Effector memory CD4-positive, alpha-beta T cell (primary cell): ENCODE data around the gene CCN5.

ENCODE experiments used
- DNase-seq, 3 donors: peaks; one replicate each; pipeline ENCODE4 v3.0.0-alpha.2; 2020
- H3K27ac ChIP-seq: 2 replicates; pipeline ENCODE4 v1.7.0; 2013; ENCODE audit warnings: mild to moderate bottlenecking, low read length, moderate library complexity; ENCODE audit not compliant: insufficient read depth, poor library complexity, severe bottlenecking
- H3K27me3 ChIP-seq: replicated peaks from 2 replicates; pipeline ENCODE4 v1.7.0; 2013; ENCODE audit warnings: mild to moderate bottlenecking, low read length; ENCODE audit not compliant: insufficient read depth, control insufficient read depth, poor library complexity, severe bottlenecking
- H3K36me3 ChIP-seq: 2 replicates; pipeline ENCODE4 v1.7.0; 2013; ENCODE audit warnings: mild to moderate bottlenecking, low read length, moderate library complexity; ENCODE audit not compliant: control insufficient read depth, insufficient read depth
- H3K4me1 ChIP-seq: 2 replicates; pipeline ENCODE4 v1.7.0; 2013; ENCODE audit warnings: low read length, mild to moderate bottlenecking; ENCODE audit not compliant: control insufficient read depth, insufficient read depth, poor library complexity, severe bottlenecking
- H3K4me3 ChIP-seq: 2 replicates; pipeline ENCODE4 v1.7.0; 2013; ENCODE audit warnings: low read length, low read depth, mild to moderate bottlenecking; ENCODE audit not compliant: insufficient read depth, poor library complexity, severe bottlenecking
- H3K9me3 ChIP-seq: 2 replicates; pipeline ENCODE4 v1.7.0; 2013; ENCODE audit warnings: mild to moderate bottlenecking, low read length, moderate library complexity; ENCODE audit not compliant: control insufficient read depth

The CCN5 gene

DNA sequence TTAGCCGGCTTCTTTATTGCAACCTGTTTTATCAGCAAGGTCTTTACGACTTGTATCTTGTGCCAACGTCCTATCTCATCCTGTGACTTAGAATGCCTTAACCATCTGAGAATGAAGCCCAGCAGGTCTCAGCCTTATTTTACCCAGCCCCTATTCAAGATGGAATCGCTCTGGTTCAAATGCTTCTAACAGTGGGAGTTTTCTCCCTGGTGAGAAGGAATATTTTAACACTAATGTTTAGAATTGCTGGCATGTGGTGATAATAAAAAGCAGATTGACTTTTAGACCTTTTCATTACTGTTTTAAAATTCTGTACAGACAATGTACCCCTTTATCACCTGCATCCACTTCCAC lies 20.6 kb downstream of the CCN5 start:
- DNase-seq: no peak
- Histone ChIP-seq H3K27me3 (no peaks in the 10 kb centered on the region), H3K9me3 (no peaks in the 10 kb centered on the region), H3K27ac (no peak overlapping the region), H3K4me3 (no peak overlapping the region), H3K36me3 (no peaks in the 10 kb centered on the region), H3K4me1 (no peaks in the 10 kb centered on the region)

GRCh38 chr20:44736170-44737021 lies 21.2 kb downstream of the CCN5 start:
- Histone ChIP-seq H3K36me3 (no peaks in the 10 kb centered on the region), H3K4me1 (no peaks in the 10 kb centered on the region), H3K27me3 (no peaks in the 10 kb centered on the region), H3K27ac (no peak overlapping the region), H3K9me3 (no peaks in the 10 kb centered on the region), H3K4me3 (no peak overlapping the region)
- no peak for DNase-seq

GRCh38 chr20:44737116-44737515 lies 21.9 kb downstream of the CCN5 start:
- no peaks in the 10 kb centered on the region for H3K36me3 ChIP-seq
- H3K9me3 ChIP-seq: no peaks in the 10 kb centered on the region
- no peak overlapping the region for H3K27ac ChIP-seq
- no peaks in the 10 kb centered on the region for H3K27me3 ChIP-seq
- no peak overlapping the region for H3K4me3 ChIP-seq
- no peaks in the 10 kb centered on the region for H3K4me1 ChIP-seq
- no peak for DNase-seq

- Histone ChIP-seq H3K27me3 (no peaks in the 10 kb centered on the region), H3K27ac (no peak overlapping the region), H3K9me3 (no peaks in the 10 kb centered on the region), H3K4me3 (no peak overlapping the region), H3K36me3 (no peaks in the 10 kb centered on the region), H3K4me1 (no peaks in the 10 kb centered on the region)
- DNase-seq: peak in 2 of 3 donors; percentile 7 to 11
Measured at GRCh38 chr20:44738813-44739477, 23.8 kb downstream of the CCN5 start.

GRCh38 chr20:44739942-44740341 lies 24.8 kb downstream of the CCN5 start:
- DNase-seq: no peak
- no peaks in the 10 kb centered on the region for H3K36me3 ChIP-seq
- H3K9me3 ChIP-seq: no peaks in the 10 kb centered on the region
- no peak overlapping the region for H3K27ac ChIP-seq
- H3K4me3 ChIP-seq: no peak overlapping the region
- H3K27me3 ChIP-seq: no peaks in the 10 kb centered on the region
- no peaks in the 10 kb centered on the region for H3K4me1 ChIP-seq

DNA sequence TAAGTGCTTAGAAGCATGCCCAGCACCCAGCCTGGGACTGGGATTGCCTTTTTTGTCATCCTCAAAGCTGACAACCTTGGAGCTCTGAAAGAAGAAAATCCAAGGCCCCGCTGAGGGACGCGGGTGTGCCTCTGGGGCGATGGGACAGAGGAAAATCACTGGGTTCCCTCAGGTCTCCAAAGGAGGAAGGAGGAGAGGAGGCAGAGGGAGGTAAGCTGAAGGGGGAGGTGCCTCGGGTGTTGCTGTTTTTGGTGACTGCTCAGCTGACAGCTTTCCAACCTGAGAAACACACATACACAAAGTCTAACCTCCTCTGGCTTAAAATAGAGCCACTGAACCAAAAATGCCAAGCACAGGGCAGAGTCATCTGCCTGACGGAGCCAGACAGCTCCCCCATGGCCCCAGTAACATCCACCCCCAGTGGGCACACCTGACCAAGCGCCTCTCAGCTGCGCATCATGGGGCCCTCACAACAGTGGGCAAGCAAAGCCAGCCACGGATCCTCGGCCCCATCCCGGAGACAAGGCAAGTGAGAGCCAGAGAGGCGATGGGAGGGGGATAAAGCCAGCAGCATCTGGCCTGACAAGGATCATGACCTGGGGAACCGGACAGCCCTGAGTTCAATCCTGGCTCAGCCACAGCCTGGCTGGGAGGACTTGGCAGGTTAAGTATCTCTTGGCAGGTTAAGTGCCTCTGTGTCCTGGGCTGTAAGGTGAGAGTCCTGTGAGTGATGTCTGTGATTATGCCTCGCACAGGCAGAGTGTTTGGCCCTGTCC lies 27.3 kb downstream of the CCN5 start:
- peaks cover 4% of the 10 kb centered on the region for H3K4me1 ChIP-seq
- no peak overlapping the region for H3K4me3 ChIP-seq
- DNase-seq: no peak
- no peaks in the 10 kb centered on the region for H3K9me3 ChIP-seq
- no peaks in the 10 kb centered on the region for H3K36me3 ChIP-seq
- peaks cover 9% of the 10 kb centered on the region for H3K27me3 ChIP-seq
- no peak overlapping the region for H3K27ac ChIP-seq

- H3K9me3 ChIP-seq: no peaks in the 10 kb centered on the region
- H3K27me3 ChIP-seq: peaks cover 9% of the 10 kb centered on the region
- no peaks in the 10 kb centered on the region for H3K36me3 ChIP-seq
- H3K4me1 ChIP-seq: peaks cover 4% of the 10 kb centered on the region
- H3K4me3 ChIP-seq: no peak overlapping the region
- H3K27ac ChIP-seq: no peak overlapping the region
- no peak for DNase-seq
Measured at GRCh38 chr20:44743080-44743701, 28.0 kb downstream of the CCN5 start.

DNA sequence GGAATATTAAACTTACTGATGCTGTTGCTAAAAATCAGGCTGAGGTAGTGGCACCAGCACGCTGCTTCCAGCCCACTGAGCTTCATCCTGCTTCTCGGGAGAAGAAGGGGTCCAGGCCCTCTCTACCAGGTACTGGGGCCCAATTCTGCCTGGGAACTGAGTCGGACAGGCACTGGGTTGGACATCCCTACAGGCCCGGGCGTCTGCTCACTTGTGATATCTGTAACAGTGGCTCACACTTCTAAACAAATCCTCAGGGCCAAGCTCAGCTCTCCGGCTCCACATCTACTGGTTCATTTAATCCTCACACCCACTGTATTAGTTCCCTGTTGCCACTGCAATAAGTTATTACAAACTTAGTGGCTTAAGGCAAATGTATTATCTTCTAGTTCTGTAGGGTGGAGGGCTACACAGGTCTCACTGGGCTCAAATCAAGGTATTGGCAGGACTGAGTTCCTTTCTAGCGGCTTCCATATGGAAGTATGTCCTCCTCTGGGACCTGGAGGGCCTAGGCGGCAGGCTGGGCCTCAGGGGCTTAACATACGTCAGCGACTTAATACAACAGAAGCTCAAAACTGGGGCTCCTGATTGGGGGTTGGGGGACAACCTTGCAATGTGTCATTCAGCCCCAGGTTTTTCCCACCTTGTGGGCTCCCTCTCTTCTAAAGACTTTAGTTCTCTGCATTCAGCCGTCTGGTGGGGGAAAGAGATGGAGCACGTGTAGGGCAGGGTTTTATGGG lies 28.9 kb downstream of the CCN5 start:
- H3K4me1 ChIP-seq: peaks cover 4% of the 10 kb centered on the region
- DNase-seq: no peak
- no peaks in the 10 kb centered on the region for H3K9me3 ChIP-seq
- H3K27me3 ChIP-seq: peaks cover 9% of the 10 kb centered on the region
- no peaks in the 10 kb centered on the region for H3K36me3 ChIP-seq
- H3K4me3 ChIP-seq: no peak overlapping the region
- H3K27ac ChIP-seq: no peak overlapping the region

GRCh38 chr20:44745122-44745597 lies 30.0 kb downstream of the CCN5 start:
- Histone ChIP-seq H3K36me3 (no peaks in the 10 kb centered on the region), H3K27ac (no peak overlapping the region), H3K27me3 (peaks cover 9% of the 10 kb centered on the region), H3K4me1 (peaks cover 6% of the 10 kb centered on the region), H3K9me3 (no peaks in the 10 kb centered on the region), H3K4me3 (no peak overlapping the region)
- no peak for DNase-seq
